HG02885 (cell line): Measurements from ENCODE around the gene PPFIA1.
A peak's percentile ranks its signal among the peaks of the same experiment; 100 is the strongest.

Experiments
- ATAC-seq: cut with Tn5 transposase; IDR thresholded peaks from one replicate; pipeline ENCODE4 v1.9.1; 2021; ENCODE audit warnings: mild to moderate bottlenecking; ENCODE audit not compliant: unreplicated experiment, poor library complexity

PPFIA1 gene

GRCh38 chr11:70270104-70270876 lies at the start of gene PPFIA1:
PPFIA1 (plus strand) TSS chr11:70270690; CDS start chr11:70272173, 1,483 bp downstream.
- peak; percentile 94 for ATAC-seq

- ATAC-seq = no peak
These were observed 49.6 kb upstream of the PPFIA1 start for GRCh38 chr11:70220920-70221319.

GRCh38 chr11:70225681-70226177 lies 44.8 kb upstream of the PPFIA1 start:
- no peak for ATAC-seq

GRCh38 chr11:70226183-70226582 lies 44.3 kb upstream of the PPFIA1 start:
- ATAC-seq = no peak

- no peak for ATAC-seq
These were observed 43.5 kb upstream of the PPFIA1 start for GRCh38 chr11:70226967-70227366.

- ATAC-seq = no peak
These were observed 40.8 kb upstream of the PPFIA1 start for GRCh38 chr11:70229737-70230136.

- ATAC-seq = no peak
These were observed 40.2 kb upstream of the PPFIA1 start for GRCh38 chr11:70230151-70230839.

- ATAC-seq = no peak
These were observed 39.4 kb upstream of the PPFIA1 start for GRCh38 chr11:70230840-70231710.

GRCh38 chr11:70233034-70233433 lies 37.5 kb upstream of the PPFIA1 start:
- no peak for ATAC-seq

GRCh38 chr11:70233511-70233934 lies 37.0 kb upstream of the PPFIA1 start:
- no peak for ATAC-seq

- no peak for ATAC-seq
These were observed 36.5 kb upstream of the PPFIA1 start for GRCh38 chr11:70233962-70234361.

GRCh38 chr11:70240337-70240736 lies 30.2 kb upstream of the PPFIA1 start:
- no peak for ATAC-seq

- no peak for ATAC-seq
These were observed 28.8 kb upstream of the PPFIA1 start for GRCh38 chr11:70241709-70242108.

- no peak for ATAC-seq
These were observed 27.6 kb upstream of the PPFIA1 start for GRCh38 chr11:70242885-70243284.

GRCh38 chr11:70243912-70244652 lies 26.4 kb upstream of the PPFIA1 start:
- ATAC-seq = no peak

GRCh38 chr11:70244698-70245097 lies 25.8 kb upstream of the PPFIA1 start:
- ATAC-seq = no peak

- no peak for ATAC-seq
These were observed 24.3 kb upstream of the PPFIA1 start for GRCh38 chr11:70246196-70246595.

- ATAC-seq = no peak
These were observed 23.3 kb upstream of the PPFIA1 start for GRCh38 chr11:70247042-70247709.

GRCh38 chr11:70247710-70248072 lies 22.8 kb upstream of the PPFIA1 start:
- no peak for ATAC-seq
